B cell (primary cell): Measurements from ENCODE around the gene BCOR. TPM values are rescaled to one million over a fixed set of nuclear protein-coding genes. Genes with fewer than 3 reads are reported as not detected.

ENCODE experiments used
- ATAC-seq: fragments of 200-7000 bp; cut with Tn5 transposase; one replicate; pipeline ENCODE4 v1.10.0; 2021; ENCODE audit warnings: low read depth, mild to moderate bottlenecking, moderate number of reproducible peaks, moderate library complexity
- CTCF ChIA-PET: fragments of 350-600 bp; sonication (Branson Sonifier 250); formaldehyde crosslinking; loops from one replicate; lab custom pipeline; 2021; ENCODE audit warnings: antibody characterized with exemption, inconsistent platforms; lab: Charles Lee
- POLR2A ChIA-PET: fragments of 350-600 bp; sonication (Branson Sonifier 250); formaldehyde crosslinking; loops from one replicate; lab custom pipeline; 2021; ENCODE audit warnings: antibody characterized with exemption; lab: Charles Lee
- DNase-seq: peaks from one replicate; pipeline ENCODE4 v3.0.0; 2013
- H2AFZ ChIP-seq: 2 replicates; pipeline ENCODE4 v1.6.1; 2012; ENCODE audit warnings: mild to moderate bottlenecking, low read depth, low read length; ENCODE audit not compliant: insufficient read depth, poor library complexity, severe bottlenecking
- H3K27ac ChIP-seq, 2 donors: 1 replicate in 1 of 2; 2 replicates in 1 of 2; pipeline ENCODE4 v1.5.1; 2012 to 2013; ENCODE audit warnings: low read length in 2 of 2, mild to moderate bottlenecking in 2 of 2, moderate library complexity in 1 of 2
- H3K27me3 ChIP-seq, 4 experiments: fragments of 200-600 bp in 1 of 4; sonication (generic) in 1 of 4; replicated peaks in 1 of 4; 1 replicate in 2 of 4; 2 replicates in 2 of 4; pipeline versions ENCODE4 v1.6.1 to v1.7.0; 2013 to 2016; ENCODE audit warnings: low read length in 3 of 4, mild to moderate bottlenecking in 2 of 4, mixed read lengths in 1 of 4, moderate library complexity in 1 of 4; ENCODE audit not compliant: insufficient read depth in 4 of 4, control insufficient read depth in 3 of 4; ENCODE audit errors: control extremely low read depth in 1 of 4
- H3K36me3 ChIP-seq, 2 experiments: replicated peaks in 1 of 2; 1 replicate in 1 of 2; 2 replicates in 1 of 2; pipeline versions ENCODE4 v1.6.1 to v1.7.1; 2013; ENCODE audit warnings: low read length in 1 of 2; ENCODE audit not compliant: insufficient read depth in 2 of 2, control insufficient read depth in 1 of 2; ENCODE audit errors: control extremely low read depth in 1 of 2, extremely low read depth in 1 of 2
- H3K4me1 ChIP-seq, 2 donors: fragments of 200-600 bp in 1 of 2; sonication (generic) in 1 of 2; 1 replicate in 1 of 2; 2 replicates in 1 of 2; pipeline versions ENCODE4 v1.5.1 to v1.6.1; 2013 to 2017; ENCODE audit warnings: low read length in 2 of 2; ENCODE audit not compliant: control insufficient read depth in 2 of 2, insufficient read depth in 2 of 2
- H3K4me2 ChIP-seq: replicated peaks from 2 replicates; pipeline ENCODE3; 2012; ENCODE audit warnings: mild to moderate bottlenecking, low read depth, low read length; ENCODE audit not compliant: poor library complexity, severe bottlenecking
- H3K4me3 ChIP-seq, 5 experiments: fragments of 200-600 bp in 1 of 5; sonication (generic) in 1 of 5; 1 replicate in 3 of 5; 2 replicates in 2 of 5; pipeline versions ENCODE4 v1.5.1 to v1.7.0; 2011 to 2016; ENCODE audit warnings: low read length in 4 of 5, mild to moderate bottlenecking in 4 of 5, low read depth in 2 of 5, control low read depth in 1 of 5, moderate library complexity in 1 of 5; ENCODE audit not compliant: insufficient read depth in 1 of 5; ENCODE audit errors: control extremely low read depth in 1 of 5, extremely low read depth in 1 of 5
- H3K79me2 ChIP-seq: fragments of 200-600 bp; sonication (generic); one replicate; pipeline ENCODE4 v1.6.0; 2016; ENCODE audit warnings: low read length; ENCODE audit not compliant: control insufficient read depth, insufficient read depth
- H3K9ac ChIP-seq: fragments of 200-600 bp; sonication (generic); 2 replicates; pipeline ENCODE4 v1.6.1; 2017; ENCODE audit warnings: mild to moderate bottlenecking, low read length, moderate library complexity
- H3K9me3 ChIP-seq, 3 donors: one replicate each; pipeline versions ENCODE4 v1.6.1 to v1.7.1; 2013; ENCODE audit warnings: low read length in 2 of 3; ENCODE audit not compliant: control insufficient read depth in 2 of 3, insufficient read depth in 1 of 3; ENCODE audit errors: control extremely low read depth in 1 of 3
- H4K20me1 ChIP-seq: 2 replicates; pipeline ENCODE4 v1.6.0; 2012; ENCODE audit warnings: mild to moderate bottlenecking, low read length; ENCODE audit not compliant: insufficient read depth, control insufficient read depth, poor library complexity, severe bottlenecking
- H3K27ac Mint-ChIP-seq: one replicate; pipeline ENCODE4 v1.8.0; 2021; ENCODE audit warnings: mixed read lengths
- H3K27me3 Mint-ChIP-seq: one replicate; pipeline ENCODE4 v1.8.0; 2021; ENCODE audit warnings: mixed read lengths
- H3K4me1 Mint-ChIP-seq: one replicate; pipeline ENCODE4 v1.8.0; 2021; ENCODE audit warnings: mixed read lengths
- H3K4me3 Mint-ChIP-seq: one replicate; pipeline ENCODE4 v1.8.0; 2021; ENCODE audit warnings: mixed read lengths
- H3K9me3 Mint-ChIP-seq: one replicate; pipeline ENCODE4 v1.8.0; 2022; ENCODE audit warnings: mixed read lengths; ENCODE audit not compliant: insufficient read depth
- EZH2 ChIP-seq: IDR thresholded peaks from 2 replicates; pipeline ENCODE4 v1.6.1; 2012; ENCODE audit warnings: borderline replicate concordance, low read depth, mild to moderate bottlenecking, moderate library complexity, low read length; ENCODE audit not compliant: insufficient read depth, poor library complexity, severe bottlenecking
- WGBS: methylation state at CpG from one replicate; pipeline ENCODE4 v1.1.5; 2013; ENCODE audit warnings: missing lambda C conversion rate; ENCODE audit not compliant: insufficient coverage; 5-methylcytosine and 5-hydroxymethylcytosine counted together
- intact Hi-C: fragments of 100-400 bp; cut with micrococcal nuclease; formaldehyde crosslinking; loops from one replicate; pipeline ENCODE4 v1.10.0; 2022
- polyA plus RNA-seq: library from polyadenylated mRNA; depleted of rRNA; stranded (reverse); fragments of >200 nt; gene quantifications from 2 replicates; pipeline ENCODE4 v1.2.3, GENCODE V29; 2012
- total RNA-seq, 2 donors: library from RNA; stranded (reverse); fragments of 120-200 nt in 1 of 2; gene quantifications; 1 replicate in 1 of 2; 2 replicates in 1 of 2; pipeline versions ENCODE4 v1.2.3 to v1.2.4, GENCODE V29; 2013 to 2022
- TF ChIP-seq, protein P1 (sequence below): fragments of 200-600 bp; IDR thresholded peaks from one replicate; pipeline ENCODE4 v1.8.0; 2022; ENCODE audit warnings: antibody characterized with exemption, mild to moderate bottlenecking

The BCOR gene
- total and polyA plus RNA-seq, 2 donors (not counting 1 experiment from before 2014, with no cell fraction given) = 19.0 to 65.3 TPM

DNA sequence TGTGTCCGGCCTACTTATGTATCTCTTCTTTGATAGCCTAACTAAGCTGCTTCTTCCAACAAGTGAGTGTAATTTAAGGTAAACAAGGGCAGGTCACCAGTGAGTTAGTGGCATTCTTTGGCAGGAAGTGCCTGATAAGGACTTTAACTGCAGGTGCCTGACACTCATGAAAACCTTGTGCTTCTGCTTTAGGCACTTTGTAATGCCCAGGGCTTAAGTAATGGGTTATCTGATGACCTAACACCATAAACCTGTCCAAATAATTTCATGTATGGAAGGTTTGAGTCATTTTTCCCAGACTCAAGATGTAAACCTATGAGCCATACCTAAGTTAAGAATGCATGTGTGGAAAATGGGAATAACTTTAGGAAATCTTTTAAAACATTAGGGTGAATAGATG is 43.0 kb downstream of the BCOR start:
- TF ChIP-seq, protein P1, sequence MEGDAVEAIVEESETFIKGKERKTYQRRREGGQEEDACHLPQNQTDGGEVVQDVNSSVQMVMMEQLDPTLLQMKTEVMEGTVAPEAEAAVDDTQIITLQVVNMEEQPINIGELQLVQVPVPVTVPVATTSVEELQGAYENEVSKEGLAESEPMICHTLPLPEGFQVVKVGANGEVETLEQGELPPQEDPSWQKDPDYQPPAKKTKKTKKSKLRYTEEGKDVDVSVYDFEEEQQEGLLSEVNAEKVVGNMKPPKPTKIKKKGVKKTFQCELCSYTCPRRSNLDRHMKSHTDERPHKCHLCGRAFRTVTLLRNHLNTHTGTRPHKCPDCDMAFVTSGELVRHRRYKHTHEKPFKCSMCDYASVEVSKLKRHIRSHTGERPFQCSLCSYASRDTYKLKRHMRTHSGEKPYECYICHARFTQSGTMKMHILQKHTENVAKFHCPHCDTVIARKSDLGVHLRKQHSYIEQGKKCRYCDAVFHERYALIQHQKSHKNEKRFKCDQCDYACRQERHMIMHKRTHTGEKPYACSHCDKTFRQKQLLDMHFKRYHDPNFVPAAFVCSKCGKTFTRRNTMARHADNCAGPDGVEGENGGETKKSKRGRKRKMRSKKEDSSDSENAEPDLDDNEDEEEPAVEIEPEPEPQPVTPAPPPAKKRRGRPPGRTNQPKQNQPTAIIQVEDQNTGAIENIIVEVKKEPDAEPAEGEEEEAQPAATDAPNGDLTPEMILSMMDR = no peak
- no peak for TF ChIP-seq EZH2
- H4K20me1 ChIP-seq = peaks cover 20% of the 10 kb centered on the region
- no peak for ATAC-seq
- H3K4me2 ChIP-seq = no peak overlapping the region
- H3K27me3 Mint-ChIP-seq = no peaks in the 10 kb centered on the region
- peaks cover 2% of the 10 kb centered on the region for H3K9me3 Mint-ChIP-seq
- H3K36me3 ChIP-seq = peaks cover 8 to 88% of the 10 kb centered on the region in 2 experiments
- no peak overlapping the region for H3K9ac ChIP-seq
- H3K4me1 Mint-ChIP-seq = no peaks in the 10 kb centered on the region
- ChIA-PET CTCF (no interaction called here), POLR2A (no interaction called here)
- no peaks in the 10 kb centered on the region for H3K79me2 ChIP-seq
- no peaks in the 10 kb centered on the region for H3K4me1 ChIP-seq
- no peak overlapping the region for H3K4me3 Mint-ChIP-seq
- DNase-seq = no peak
- no peak overlapping the region for H2AFZ ChIP-seq
- no peak overlapping the region for H3K27ac ChIP-seq
- H3K27me3 ChIP-seq = no peaks in the 10 kb centered on the region
- H3K9me3 ChIP-seq = peaks cover 2 to 18% (median 17%) of the 10 kb centered on the region in 3 donors
- 100% methylated on average over 1 of the region's 1 CpG for WGBS
- H3K27ac Mint-ChIP-seq = no peak overlapping the region
- no peak overlapping the region for H3K4me3 ChIP-seq
- intact Hi-C loops = no loop called here

DNA sequence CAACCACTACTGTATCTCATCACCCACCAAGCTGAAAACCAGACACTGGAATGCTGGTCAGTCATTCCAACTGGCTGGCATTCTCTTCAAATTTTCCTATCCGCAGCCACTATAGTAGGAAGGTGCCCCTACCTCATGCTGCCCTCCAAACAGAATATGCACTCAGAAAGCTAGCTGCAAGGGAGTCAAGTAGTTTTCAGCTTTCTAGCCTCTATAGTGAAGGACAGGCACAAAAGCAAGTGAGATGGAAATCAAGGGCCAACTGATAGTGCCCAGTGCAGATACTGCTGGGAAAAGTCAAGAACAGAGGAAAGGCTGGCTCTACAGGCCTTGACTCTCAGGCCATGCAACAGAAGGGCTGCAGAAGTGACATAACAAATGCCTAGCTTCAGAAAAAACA is 47.2 kb downstream of the BCOR start:
- POLR2A ChIA-PET = no interaction called here
- H3K4me3 Mint-ChIP-seq = no peak overlapping the region
- no peaks in the 10 kb centered on the region for H3K4me1 ChIP-seq
- peaks cover 2 to 23% (median 18%) of the 10 kb centered on the region in 3 donors for H3K9me3 ChIP-seq
- no peak for DNase-seq
- no CpG with 5 or more reads among the region's 1 CpG for WGBS
- no peaks in the 10 kb centered on the region for H3K27me3 ChIP-seq
- H3K36me3 ChIP-seq = peaks cover 14 to 66% of the 10 kb centered on the region in 2 experiments
- no peaks in the 10 kb centered on the region for H3K79me2 ChIP-seq
- no peaks in the 10 kb centered on the region for H3K27me3 Mint-ChIP-seq
- H3K27ac ChIP-seq = no peak overlapping the region
- TF ChIP-seq, protein P1 = no peak
- no peak for TF ChIP-seq EZH2
- no peak overlapping the region for H3K27ac Mint-ChIP-seq
- no peak overlapping the region for H2AFZ ChIP-seq
- intact Hi-C loops = no loop called here
- no peak overlapping the region for H3K9ac ChIP-seq
- H4K20me1 ChIP-seq = peaks cover 8% of the 10 kb centered on the region
- no peak for ATAC-seq
- CTCF ChIA-PET = no interaction called here
- H3K4me1 Mint-ChIP-seq = no peaks in the 10 kb centered on the region
- no peak overlapping the region for H3K4me2 ChIP-seq
- no peak overlapping the region for H3K4me3 ChIP-seq
- H3K9me3 Mint-ChIP-seq = peaks cover 4% of the 10 kb centered on the region
